Measurements from ENCODE around the gene ST6GALNAC3.
"Not testable (repeated sequence)": the region's sequence is repeated elsewhere in the genome, so short reads cannot be mapped to it uniquely, and the experiment has no call there.

Gene ST6GALNAC3

GRCh38 chr1:76109901-76110560 is 35.5 kb downstream of the ST6GALNAC3 start:
- DNase-seq = no peak

GRCh38 chr1:76110666-76111065 is 36.1 kb downstream of the ST6GALNAC3 start:
- DNase-seq = no peak

- not testable (repeated sequence) for DNase-seq
These were observed 37.8 kb downstream of the ST6GALNAC3 start for GRCh38 chr1:76112321-76112720.

GRCh38 chr1:76113446-76113845 is 38.9 kb downstream of the ST6GALNAC3 start:
- DNase-seq = no peak

GRCh38 chr1:76115171-76115570 is 40.6 kb downstream of the ST6GALNAC3 start:
- DNase-seq = no peak

GRCh38 chr1:76121850-76122249 is 47.3 kb downstream of the ST6GALNAC3 start:
- no peak for DNase-seq

GRCh38 chr1:76122271-76122670 is 47.7 kb downstream of the ST6GALNAC3 start:
- DNase-seq = no peak

- not testable (repeated sequence) for DNase-seq
These were observed 49.0 kb downstream of the ST6GALNAC3 start for GRCh38 chr1:76123411-76124064.

- no peak for DNase-seq
These were observed 49.6 kb downstream of the ST6GALNAC3 start for GRCh38 chr1:76124196-76124595.

GRCh38 chr1:76125473-76126219 is 51.1 kb downstream of the ST6GALNAC3 start:
- DNase-seq = no peak

GRCh38 chr1:76128096-76128495 is 53.5 kb downstream of the ST6GALNAC3 start:
- no peak for DNase-seq

- DNase-seq = no peak
These were observed 55.2 kb downstream of the ST6GALNAC3 start for GRCh38 chr1:76129731-76130130.

GRCh38 chr1:76130992-76131391 is 56.4 kb downstream of the ST6GALNAC3 start:
- DNase-seq = no peak

GRCh38 chr1:76133977-76134376 is 59.4 kb downstream of the ST6GALNAC3 start:
- DNase-seq = no peak

GRCh38 chr1:76135835-76136234 is 61.3 kb downstream of the ST6GALNAC3 start:
- DNase-seq = no peak

GRCh38 chr1:76136894-76137293 is 62.3 kb downstream of the ST6GALNAC3 start:
- no peak for DNase-seq

GRCh38 chr1:76137746-76138145 is 63.2 kb downstream of the ST6GALNAC3 start:
- DNase-seq = no peak

- DNase-seq = no peak
These were observed 63.7 kb downstream of the ST6GALNAC3 start for GRCh38 chr1:76138217-76138616.

- no peak for DNase-seq
These were observed 65.7 kb downstream of the ST6GALNAC3 start for GRCh38 chr1:76140227-76140626.

- no peak for DNase-seq
These were observed 67.4 kb downstream of the ST6GALNAC3 start for GRCh38 chr1:76141929-76142328.

- no peak for DNase-seq
These were observed 68.4 kb downstream of the ST6GALNAC3 start for GRCh38 chr1:76142771-76143540.

- DNase-seq = no peak
These were observed 69.7 kb downstream of the ST6GALNAC3 start for GRCh38 chr1:76144247-76144646.

- DNase-seq = no peak
These were observed 70.8 kb downstream of the ST6GALNAC3 start for GRCh38 chr1:76145332-76145731.

All from NCI-H2029 (cell line).